Activated naive CD4-positive, alpha-beta T cell treated with anti-CD3 and anti-CD28 coated beads for 36 hours (primary cell): Measurements from ENCODE around the gene CRTC1. TPM values are rescaled to one million over a fixed set of nuclear protein-coding genes. Genes with fewer than 3 reads are reported as not detected.
A peak's percentile ranks its signal among the peaks of the same experiment; 100 is the strongest.
"Not testable (repeated sequence)": the region's sequence is repeated elsewhere in the genome, so short reads cannot be mapped to it uniquely, and the experiment has no call there.

ENCODE experiments used
- CTCF ChIA-PET: fragments of 350-600 bp; sonication (Branson Sonifier 250); formaldehyde crosslinking; loops from one replicate; lab custom pipeline; 2021; ENCODE audit warnings: antibody characterized with exemption; lab: Charles Lee
- DNase-seq: peaks from one replicate; pipeline ENCODE4 v3.0.0-alpha.2; 2020
- H3K27ac Mint-ChIP-seq: one replicate; pipeline ENCODE4 v1.8.0; 2021; ENCODE audit warnings: mild to moderate bottlenecking, mixed read lengths
- H3K27me3 Mint-ChIP-seq: one replicate; pipeline ENCODE4 v1.8.0; 2021; ENCODE audit warnings: low read depth, mixed read lengths
- H3K36me3 Mint-ChIP-seq: one replicate; pipeline ENCODE4 v1.8.0; 2021; ENCODE audit warnings: low read depth, mixed read lengths
- H3K4me1 Mint-ChIP-seq: one replicate; pipeline ENCODE4 v1.8.0; 2021; ENCODE audit warnings: low read depth, mixed read lengths
- H3K4me3 Mint-ChIP-seq: one replicate; pipeline ENCODE4 v1.8.0; 2021; ENCODE audit warnings: mild to moderate bottlenecking, moderate library complexity, mixed read lengths
- H3K9me3 Mint-ChIP-seq: one replicate; pipeline ENCODE4 v1.8.0; 2021; ENCODE audit warnings: mixed read lengths
- intact Hi-C: fragments of 100-400 bp; cut with micrococcal nuclease; formaldehyde crosslinking; loops from one replicate; pipeline ENCODE4 v1.15.1; 2023
- total RNA-seq, 2 experiments: library from RNA; stranded (reverse); gene quantifications; one replicate each; pipeline ENCODE4 v1.2.3, GENCODE V29; 2021

The CRTC1 gene
- total RNA-seq, 2 experiments from 2014 or later: 4.0 to 4.2 TPM

DNA sequence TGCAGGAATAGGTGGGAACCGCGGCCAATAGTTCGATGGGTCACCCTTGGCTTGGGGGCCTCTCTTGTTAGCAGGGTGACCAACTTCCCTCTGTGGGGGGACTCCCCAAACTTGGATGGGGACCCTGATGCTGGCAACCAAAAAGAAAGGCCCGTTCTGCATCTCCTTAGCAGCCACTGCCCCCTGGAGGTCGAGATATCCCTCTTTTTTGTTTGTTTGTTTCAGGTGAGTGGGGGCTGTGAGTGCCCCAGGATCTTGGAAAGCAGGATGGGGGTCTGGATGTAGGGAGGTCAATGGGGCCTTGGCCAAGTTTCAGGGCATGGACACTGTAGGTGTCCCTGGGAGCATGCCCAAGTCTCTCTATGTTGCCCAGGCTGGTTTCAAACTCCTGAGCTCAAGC, 7.7 kb upstream of the CRTC1 start:
- peak; percentile 50 for DNase-seq
- no peaks in the 10 kb centered on the region for H3K36me3 Mint-ChIP-seq
- intact Hi-C loops: loop anchor here (5.0 kb wide), 1 partner anchor 203 kb away; no protein-coding TSS in a partner anchor
- no peak overlapping the region for H3K27ac Mint-ChIP-seq
- H3K4me3 Mint-ChIP-seq: no peak overlapping the region
- CTCF ChIA-PET: interaction anchor here (0.7 to 1.7 kb wide), 3 partner anchors 82 to 205 kb away, joined by 3 to 5 read pairs (median 4); no protein-coding TSS in a partner anchor
- no peaks in the 10 kb centered on the region for H3K4me1 Mint-ChIP-seq
- H3K9me3 Mint-ChIP-seq: no peaks in the 10 kb centered on the region
- H3K27me3 Mint-ChIP-seq: no peaks in the 10 kb centered on the region

DNA sequence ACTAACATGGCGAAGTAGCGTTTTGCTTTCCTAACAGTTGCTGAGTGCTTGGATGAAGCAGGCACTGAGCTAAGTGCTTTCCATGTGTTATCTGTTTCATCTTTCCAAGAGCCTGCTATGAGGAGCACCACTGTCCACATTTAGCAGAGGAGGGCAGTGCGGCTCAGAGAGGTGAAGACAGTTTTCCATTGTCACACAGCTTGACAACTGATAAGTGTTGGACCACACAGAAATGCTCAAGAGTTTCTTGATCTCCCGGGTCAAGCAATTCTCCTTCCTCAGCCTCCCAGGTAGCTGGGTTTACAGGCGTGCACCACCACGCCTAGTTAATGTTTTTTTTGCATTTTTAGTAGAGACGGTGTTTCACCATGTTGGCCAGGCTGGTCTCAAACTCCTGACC, 6.8 kb upstream of the CRTC1 start:
- no peak for DNase-seq
- Mint-ChIP-seq H3K27ac (no peak overlapping the region), H3K4me1 (no peaks in the 10 kb centered on the region), H3K4me3 (no peak overlapping the region), H3K36me3 (no peaks in the 10 kb centered on the region), H3K9me3 (no peaks in the 10 kb centered on the region), H3K27me3 (no peaks in the 10 kb centered on the region)
- intact Hi-C loops: loop anchor here (5.0 kb wide), 1 partner anchor 204 kb away; no protein-coding TSS in a partner anchor
- CTCF ChIA-PET: interaction anchor here (0.6 to 1.2 kb wide), 4 partner anchors 83 to 206 kb away, joined by 3 to 5 read pairs (median 4); no protein-coding TSS in a partner anchor

DNA sequence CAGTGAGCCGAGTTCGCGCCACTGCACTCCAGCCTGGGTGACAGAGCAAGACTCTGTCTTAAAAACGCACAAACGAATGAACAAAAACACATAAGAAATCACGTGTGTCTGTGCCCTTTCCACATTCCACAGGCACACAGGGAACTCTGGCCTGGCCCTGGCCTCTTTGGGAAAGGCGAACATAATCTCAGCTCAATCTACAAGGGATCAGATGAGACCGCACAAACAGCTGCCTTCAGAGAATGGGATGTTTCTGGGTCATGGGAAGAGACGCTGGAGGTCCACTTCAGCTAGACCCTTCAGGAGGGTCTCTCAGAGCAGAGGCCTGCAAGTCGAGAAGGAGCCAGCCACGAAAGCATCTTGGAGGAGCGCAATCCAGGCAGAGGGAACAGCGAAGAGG, 6.3 kb upstream of the CRTC1 start:
- Mint-ChIP-seq H3K27me3 (no peaks in the 10 kb centered on the region), H3K9me3 (no peaks in the 10 kb centered on the region)
- intact Hi-C loops: loop anchor here (5.0 kb wide), 1 partner anchor 205 kb away; no protein-coding TSS in a partner anchor

DNA sequence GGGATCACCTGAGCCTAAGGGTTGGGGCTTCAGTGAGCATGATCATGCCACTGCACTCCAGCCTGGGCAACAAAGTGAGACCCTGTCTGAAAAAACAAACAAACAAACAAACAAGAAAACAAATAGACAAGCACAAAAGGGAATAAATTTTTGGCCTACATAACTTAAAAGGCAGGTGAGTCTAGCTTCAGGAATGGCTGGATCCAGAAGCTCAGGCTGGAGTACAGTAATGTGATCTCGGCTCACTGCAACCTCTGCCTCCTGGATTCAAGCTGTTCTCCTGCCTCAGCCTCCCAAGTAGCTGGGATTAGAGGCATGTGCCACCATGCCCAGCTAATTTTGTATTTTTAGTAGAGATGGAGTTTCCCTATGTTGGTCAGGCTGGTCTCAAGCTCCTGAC, 3.3 kb upstream of the CRTC1 start:
- CTCF ChIA-PET: interaction anchor here (0.7 kb wide), 1 partner anchor 390 kb away, joined by 4 read pairs; no protein-coding TSS in a partner anchor
- not testable (repeated sequence) for H3K27me3 Mint-ChIP-seq, H3K4me3 Mint-ChIP-seq, H3K27ac Mint-ChIP-seq, H3K9me3 Mint-ChIP-seq, H3K36me3 Mint-ChIP-seq, DNase-seq
- intact Hi-C loops: loop anchor here (5.0 kb wide), 1 partner anchor 88 kb away; no protein-coding TSS in a partner anchor
- peaks cover 13% of the 10 kb centered on the region for H3K4me1 Mint-ChIP-seq

More for the DNA sequence above, 6.3 kb upstream of the CRTC1 start:
- DNase-seq: no peak
- H3K4me3 Mint-ChIP-seq: no peak overlapping the region
- CTCF ChIA-PET: interaction anchor here (0.6 to 1.2 kb wide), 4 partner anchors 83 to 170 kb away, joined by 3 to 5 read pairs (median 4); no protein-coding TSS in a partner anchor
- no peaks in the 10 kb centered on the region for H3K4me1 Mint-ChIP-seq
- no peaks in the 10 kb centered on the region for H3K36me3 Mint-ChIP-seq
- H3K27ac Mint-ChIP-seq: no peak overlapping the region

DNA sequence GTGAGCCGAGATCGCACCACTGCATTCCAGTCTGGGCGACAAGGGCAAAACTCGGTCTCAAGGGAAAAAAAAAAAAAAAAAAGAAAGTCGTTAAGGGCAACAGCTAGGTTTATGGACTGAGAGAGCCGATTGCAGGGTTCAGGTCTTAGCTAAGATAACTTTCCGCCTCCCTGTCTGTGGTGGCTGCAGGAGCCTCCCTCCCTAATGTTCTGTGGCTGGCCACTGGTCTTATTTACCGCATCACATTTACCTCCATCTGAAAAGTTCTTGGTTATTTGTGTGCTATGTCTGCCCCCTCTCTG, 722 bp upstream of the CRTC1 start:
- peaks cover 14% of the 10 kb centered on the region for H3K4me1 Mint-ChIP-seq
- CTCF ChIA-PET: interaction anchor here (0.6 to 1.4 kb wide), 5 partner anchors 10 to 1071 kb away, joined by 3 to 7 read pairs (median 4); partner anchors contain the start of genes REX1BD and TMEM59L
- H3K27me3 Mint-ChIP-seq: no peaks in the 10 kb centered on the region
- H3K9me3 Mint-ChIP-seq: no peaks in the 10 kb centered on the region
- no peaks in the 10 kb centered on the region for H3K36me3 Mint-ChIP-seq
- H3K4me3 Mint-ChIP-seq: peak overlapping the region; percentile 87
- no peak overlapping the region for H3K27ac Mint-ChIP-seq
- intact Hi-C loops: loop anchor here (1.0 to 5.0 kb wide), 3 partner anchors 46 to 149 kb away; partner anchors contain the start of genes KLHL26 and UPF1
- no peak for DNase-seq

DNA sequence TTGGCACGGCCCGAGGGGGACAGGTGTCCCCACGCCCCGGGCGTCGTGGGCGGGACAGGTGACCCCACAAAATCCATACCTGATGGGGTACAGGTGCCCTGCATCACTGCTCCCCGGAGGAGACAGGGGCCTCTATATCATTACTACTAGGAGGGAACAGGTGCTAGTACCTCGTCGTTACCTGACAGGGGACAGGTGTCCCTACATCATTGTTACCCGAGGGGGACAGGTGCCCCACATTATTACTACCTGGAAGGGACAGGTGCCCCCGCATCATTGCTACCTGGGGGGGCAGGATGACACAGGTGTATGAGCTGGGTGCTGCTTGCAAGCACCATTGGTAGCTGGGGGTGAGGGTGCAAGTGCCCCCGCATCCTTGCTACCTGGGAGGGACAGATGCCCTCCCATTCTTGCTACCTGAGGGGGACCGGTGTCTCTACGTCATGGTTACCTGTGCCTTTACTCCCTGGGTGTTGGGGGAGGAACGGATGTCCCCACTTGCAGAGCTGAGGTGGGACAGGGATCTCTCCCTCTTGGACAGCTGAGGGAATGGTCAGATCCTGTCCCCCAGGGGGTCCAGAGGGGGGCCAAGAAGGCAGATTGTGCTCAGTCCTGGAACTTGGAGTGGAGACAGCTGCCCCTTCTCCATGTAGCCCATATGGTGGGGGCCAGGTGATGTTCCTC, 620 bp downstream of the CRTC1 start:
- Mint-ChIP-seq H3K27ac (no peak overlapping the region), H3K27me3 (no peaks in the 10 kb centered on the region), H3K4me3 (peak overlapping the region; percentile 67), H3K9me3 (no peaks in the 10 kb centered on the region), H3K4me1 (peaks cover 18% of the 10 kb centered on the region), H3K36me3 (no peaks in the 10 kb centered on the region)
- CTCF ChIA-PET: no interaction called here
- DNase-seq: no peak
- intact Hi-C loops: loop anchor here (1.0 to 5.0 kb wide), 3 partner anchors 47 to 147 kb away; partner anchors contain the start of genes KLHL26 and UPF1

- H3K4me3 Mint-ChIP-seq: peak overlapping the region; percentile 67
- H3K9me3 Mint-ChIP-seq: no peaks in the 10 kb centered on the region
- CTCF ChIA-PET: no interaction called here
- no peaks in the 10 kb centered on the region for H3K36me3 Mint-ChIP-seq
- intact Hi-C loops: loop anchor here (5.0 kb wide), 1 partner anchor 92 kb away; no protein-coding TSS in a partner anchor
- no peak overlapping the region for H3K27ac Mint-ChIP-seq
- no peaks in the 10 kb centered on the region for H3K27me3 Mint-ChIP-seq
- peaks cover 18% of the 10 kb centered on the region for H3K4me1 Mint-ChIP-seq
- no peak for DNase-seq
These were observed 1.1 kb downstream of the CRTC1 start for GRCh38 chr19:18684642-18684993.

- intact Hi-C loops: no loop called here
These were observed 2.2 kb downstream of the CRTC1 start for GRCh38 chr19:18685597-18686190.

DNA sequence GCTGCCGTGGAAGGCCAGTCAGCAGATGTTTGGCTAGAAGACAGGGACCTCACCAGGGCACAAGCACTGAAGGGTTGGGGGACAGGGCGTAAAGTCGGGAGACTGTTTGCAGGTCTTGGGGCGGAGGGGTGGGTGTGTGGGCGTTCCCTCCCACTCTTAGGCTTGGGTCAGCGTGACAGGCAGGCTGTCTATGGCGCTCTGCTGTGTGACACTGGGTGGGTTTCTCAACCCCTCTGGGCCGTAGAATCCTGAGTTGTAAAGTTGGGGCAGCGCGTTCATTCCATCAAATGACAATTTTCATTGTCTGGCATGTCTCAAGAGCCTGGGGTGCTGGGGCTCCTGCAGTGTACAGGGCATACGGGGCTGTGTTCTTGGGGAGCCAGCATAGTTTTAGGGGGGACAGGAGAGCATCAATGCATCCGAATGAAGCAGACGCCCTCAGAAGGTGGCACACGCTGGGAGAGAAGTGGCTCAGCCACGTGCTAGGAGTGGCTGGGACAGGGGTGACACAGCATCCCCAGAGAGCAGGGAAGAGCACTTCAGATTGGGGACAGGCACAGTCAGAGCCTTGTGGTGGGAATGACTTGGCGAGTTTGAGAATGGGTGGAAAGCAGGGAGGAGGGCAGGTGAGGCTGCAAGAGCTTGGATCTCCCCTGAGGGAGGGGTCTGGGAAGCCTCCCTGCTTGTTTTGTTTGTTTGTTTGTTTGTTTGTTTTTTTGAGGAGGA, 4.4 kb downstream of the CRTC1 start:
- Mint-ChIP-seq H3K9me3 (no peaks in the 10 kb centered on the region), H3K27me3 (no peaks in the 10 kb centered on the region), H3K27ac (no peak overlapping the region), H3K4me1 (peaks cover 16% of the 10 kb centered on the region), H3K36me3 (no peaks in the 10 kb centered on the region), H3K4me3 (no peak overlapping the region)
- CTCF ChIA-PET: no interaction called here
- intact Hi-C loops: no loop called here
- no peak for DNase-seq

More at GRCh38 chr19:18685597-18686190, 2.2 kb downstream of the CRTC1 start:
- H3K27ac Mint-ChIP-seq: no peak overlapping the region
- H3K9me3 Mint-ChIP-seq: no peaks in the 10 kb centered on the region
- H3K27me3 Mint-ChIP-seq: no peaks in the 10 kb centered on the region
- no peaks in the 10 kb centered on the region for H3K36me3 Mint-ChIP-seq
- CTCF ChIA-PET: interaction anchor here (0.7 kb wide), 1 partner anchor 761 kb away, joined by 3 read pairs; no protein-coding TSS in a partner anchor
- no peak for DNase-seq
- no peak overlapping the region for H3K4me3 Mint-ChIP-seq
- H3K4me1 Mint-ChIP-seq: peaks cover 19% of the 10 kb centered on the region

DNA sequence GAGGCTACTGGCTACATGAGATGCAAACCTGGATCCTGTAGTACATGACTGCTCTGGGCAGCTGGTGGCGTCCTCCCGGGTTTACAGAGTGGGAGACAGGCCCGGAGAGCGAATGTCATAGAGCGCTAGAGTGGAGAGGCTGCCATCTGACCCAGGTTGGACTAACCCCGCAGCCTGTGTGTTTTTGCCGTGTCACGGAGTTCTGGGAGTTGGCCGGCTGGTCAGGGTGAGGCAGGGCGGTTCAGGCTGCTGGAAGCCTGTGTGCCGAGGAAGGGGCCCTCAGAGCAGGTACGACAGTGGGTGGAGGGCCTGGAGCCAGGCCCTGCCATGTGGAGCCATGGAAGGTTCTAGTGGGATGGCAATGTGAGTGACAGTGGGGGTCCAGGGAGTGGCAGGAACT, 12.5 kb downstream of the CRTC1 start:
- H3K9me3 Mint-ChIP-seq: no peaks in the 10 kb centered on the region
- CTCF ChIA-PET: no interaction called here
- no peak overlapping the region for H3K4me3 Mint-ChIP-seq
- no peak for DNase-seq
- no peak overlapping the region for H3K27ac Mint-ChIP-seq
- intact Hi-C loops: no loop called here
- no peaks in the 10 kb centered on the region for H3K27me3 Mint-ChIP-seq
- no peaks in the 10 kb centered on the region for H3K36me3 Mint-ChIP-seq
- peaks cover 40% of the 10 kb centered on the region for H3K4me1 Mint-ChIP-seq

DNA sequence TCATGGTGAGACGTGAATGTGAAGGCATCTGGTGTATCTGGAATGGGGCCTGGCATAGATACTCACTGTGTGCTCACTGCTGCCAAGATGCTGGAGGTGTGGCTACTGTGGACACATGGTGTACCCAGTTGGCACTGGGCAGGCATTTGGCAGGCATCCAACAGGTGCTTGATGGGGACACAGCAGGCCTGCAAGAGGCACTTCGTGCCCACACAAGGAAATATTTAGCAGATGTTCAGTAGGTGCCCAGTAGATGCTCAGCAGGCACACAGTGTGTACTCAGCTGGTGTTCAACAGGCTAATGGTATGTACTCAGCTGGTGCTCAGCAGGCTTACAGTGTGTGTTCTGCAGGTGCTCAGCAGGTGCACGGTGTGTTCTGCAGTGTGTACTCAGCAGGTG, 14.2 kb downstream of the CRTC1 start:
- Mint-ChIP-seq H3K9me3 (no peaks in the 10 kb centered on the region), H3K4me1 (peaks cover 43% of the 10 kb centered on the region), H3K27me3 (no peaks in the 10 kb centered on the region), H3K4me3 (no peak overlapping the region), H3K36me3 (no peaks in the 10 kb centered on the region), H3K27ac (no peak overlapping the region)
- intact Hi-C loops: no loop called here
- DNase-seq: no peak
- CTCF ChIA-PET: no interaction called here
